ENCODE results near the gene SMARCB1. TPM values are rescaled to one million over a fixed set of nuclear protein-coding genes. Genes with fewer than 3 reads are reported as not detected.

SMARCB1 gene
- total RNA-seq, 4 donors from 2014 or later, result 28.8 to 55.6 (median 34.9) TPM

- WGBS, result 39% methylated on average over 5 of the region's 7 CpGs
- H3K36me3 ChIP-seq, result peaks cover 0 to 21% (median 2%) of the 10 kb centered on the region in 4 donors
- intact Hi-C loops (cut with DNase I), result loop anchor here (10.0 kb wide), 1 partner anchor 219 kb away; no protein-coding TSS in a partner anchor
- TF ChIP-seq, protein P1, sequence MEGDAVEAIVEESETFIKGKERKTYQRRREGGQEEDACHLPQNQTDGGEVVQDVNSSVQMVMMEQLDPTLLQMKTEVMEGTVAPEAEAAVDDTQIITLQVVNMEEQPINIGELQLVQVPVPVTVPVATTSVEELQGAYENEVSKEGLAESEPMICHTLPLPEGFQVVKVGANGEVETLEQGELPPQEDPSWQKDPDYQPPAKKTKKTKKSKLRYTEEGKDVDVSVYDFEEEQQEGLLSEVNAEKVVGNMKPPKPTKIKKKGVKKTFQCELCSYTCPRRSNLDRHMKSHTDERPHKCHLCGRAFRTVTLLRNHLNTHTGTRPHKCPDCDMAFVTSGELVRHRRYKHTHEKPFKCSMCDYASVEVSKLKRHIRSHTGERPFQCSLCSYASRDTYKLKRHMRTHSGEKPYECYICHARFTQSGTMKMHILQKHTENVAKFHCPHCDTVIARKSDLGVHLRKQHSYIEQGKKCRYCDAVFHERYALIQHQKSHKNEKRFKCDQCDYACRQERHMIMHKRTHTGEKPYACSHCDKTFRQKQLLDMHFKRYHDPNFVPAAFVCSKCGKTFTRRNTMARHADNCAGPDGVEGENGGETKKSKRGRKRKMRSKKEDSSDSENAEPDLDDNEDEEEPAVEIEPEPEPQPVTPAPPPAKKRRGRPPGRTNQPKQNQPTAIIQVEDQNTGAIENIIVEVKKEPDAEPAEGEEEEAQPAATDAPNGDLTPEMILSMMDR (IDR thresholded peaks at IDR 0.05), result no peak
- no peak for TF ChIP-seq POLR2AphosphoS5 (IDR thresholded peaks at IDR 0.05)
- no peak for TF ChIP-seq POLR2A (IDR thresholded peaks at IDR 0.05; ENCODE audit: low read depth)
- no peak for TF ChIP-seq EP300 (IDR thresholded peaks at IDR 0.05)
- peaks cover 41 to 65% (median 64%) of the 10 kb centered on the region in 4 donors for H3K4me1 ChIP-seq
- H3K27me3 ChIP-seq, result no peaks in the 10 kb centered on the region
- no peak overlapping the region for H3K27ac ChIP-seq (replicated peaks in 1 of 4)
- H3K4me3 ChIP-seq, result peak overlapping the region in 2 of 4 donors; percentile 28 to 36
- no peak for DNase-seq (ENCODE audit: extremely low spot score)
- H3K9me3 ChIP-seq, result no peaks in the 10 kb centered on the region
These were observed 22.8 kb upstream of the SMARCB1 start for GRCh38 chr22:23763954-23764353.

DNA sequence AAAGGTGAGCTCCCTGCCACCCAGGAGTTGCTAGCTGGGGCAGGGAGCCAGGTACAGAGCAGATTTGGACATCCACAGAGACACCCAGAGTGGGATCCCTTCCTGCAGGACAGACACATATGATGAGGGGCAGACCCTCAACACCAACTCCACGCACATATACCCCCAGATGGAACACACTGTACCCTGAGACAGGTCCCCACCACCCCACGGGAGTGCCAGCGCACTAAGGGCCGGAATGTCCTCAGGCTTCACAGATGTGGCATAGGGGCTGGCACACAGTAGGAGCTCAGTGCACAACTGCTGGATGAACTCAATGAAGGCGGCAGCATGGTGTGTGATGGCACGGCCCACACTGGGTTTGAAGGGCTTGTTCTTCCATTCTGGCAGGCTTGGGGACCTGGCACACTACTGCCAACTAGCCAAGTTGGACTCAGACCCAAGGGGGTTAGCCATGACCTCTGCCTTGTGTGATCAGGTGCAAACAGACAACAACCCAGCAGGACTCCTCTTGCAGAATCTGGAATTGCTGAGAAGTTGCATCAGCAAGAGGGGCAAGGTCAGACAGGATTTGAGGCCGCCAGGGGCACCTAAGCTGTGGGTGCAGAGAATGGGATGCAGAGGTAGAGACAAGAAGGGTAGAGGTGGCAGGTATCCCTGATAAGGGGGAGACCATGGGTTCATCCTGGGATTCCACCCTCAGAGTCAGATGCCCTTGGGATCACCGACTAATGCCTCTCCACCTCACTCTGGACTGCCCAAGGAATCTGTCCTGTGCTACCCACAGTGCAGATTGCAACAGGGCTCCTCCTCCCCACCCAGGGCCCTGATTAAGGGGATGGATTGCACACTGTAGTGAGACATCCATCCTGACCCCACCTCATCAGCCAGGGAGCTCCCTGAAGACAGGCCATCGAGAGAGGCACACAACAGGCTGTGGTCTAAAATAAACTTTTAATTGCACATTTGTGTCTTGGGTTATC, 21.6 kb upstream of the SMARCB1 start:
- TF ChIP-seq EP300 (IDR thresholded peaks at IDR 0.05), result no peak
- TF ChIP-seq POLR2A (IDR thresholded peaks at IDR 0.05; ENCODE audit: low read depth), result no peak
- TF ChIP-seq, protein P1 (IDR thresholded peaks at IDR 0.05), result no peak
- no peak for TF ChIP-seq POLR2AphosphoS5 (IDR thresholded peaks at IDR 0.05)
- intact Hi-C loops (cut with DNase I), result loop anchor here (5.0 to 10.0 kb wide), 2 partner anchors 82 to 220 kb away; no protein-coding TSS in a partner anchor
- 81% methylated on average over 5 of the region's 9 CpGs for WGBS
- no peak overlapping the region for H3K4me3 ChIP-seq
- H3K9me3 ChIP-seq, result no peaks in the 10 kb centered on the region
- H3K27me3 ChIP-seq, result no peaks in the 10 kb centered on the region
- DNase-seq (ENCODE audit: extremely low spot score), result no peak
- H3K36me3 ChIP-seq, result peaks cover 0 to 21% (median 2%) of the 10 kb centered on the region in 4 donors
- no peak overlapping the region for H3K27ac ChIP-seq (replicated peaks in 1 of 4)
- H3K4me1 ChIP-seq, result peaks cover 42 to 76% (median 73%) of the 10 kb centered on the region in 4 donors

DNA sequence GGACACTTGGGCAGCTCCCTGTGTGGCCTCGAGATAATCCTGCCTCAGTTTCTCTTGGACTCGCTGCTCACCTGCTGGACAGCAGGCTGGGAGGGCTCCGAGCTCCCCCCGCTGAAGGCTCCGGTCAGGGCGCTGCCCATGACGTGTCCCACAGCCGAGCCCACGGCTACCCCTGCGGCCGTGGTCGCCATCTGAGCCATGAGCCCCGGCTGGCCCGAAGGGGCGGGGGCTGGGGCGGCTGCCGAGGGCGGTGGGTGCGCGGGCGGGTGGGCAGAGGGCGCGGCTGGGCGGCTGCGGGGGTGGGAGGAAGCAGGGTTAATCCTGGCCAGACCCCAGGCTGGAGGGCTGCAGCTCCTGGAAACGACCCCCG, 19.5 kb upstream of the SMARCB1 start:
- no CpG with 5 or more reads among the region's 27 CpGs for WGBS
- Histone ChIP-seq H3K36me3 (peaks cover 0 to 21% (median 2%) of the 10 kb centered on the region in 4 donors), H3K9me3 (no peaks in the 10 kb centered on the region), H3K4me3 (peak overlapping the region; percentile 63 to 72 (median 71)), H3K27me3 (no peaks in the 10 kb centered on the region), H3K4me1 (peaks cover 51 to 97% (median 90%) of the 10 kb centered on the region in 4 donors), H3K27ac (replicated peaks in 1 of 4) (peak overlapping the region; percentile 87 to 91 (median 90))
- intact Hi-C loops (cut with DNase I), result loop anchor here (5.0 to 10.0 kb wide), 2 partner anchors 80 to 222 kb away; no protein-coding TSS in a partner anchor
- DNase-seq (ENCODE audit: extremely low spot score), result no peak
- TF ChIP-seq, protein P1 (IDR thresholded peaks at IDR 0.05), result no peak
- TF ChIP-seq EP300 (IDR thresholded peaks at IDR 0.05), result no peak
- no peak for TF ChIP-seq POLR2AphosphoS5 (IDR thresholded peaks at IDR 0.05)
- no peak for TF ChIP-seq POLR2A (IDR thresholded peaks at IDR 0.05; ENCODE audit: low read depth)

DNA sequence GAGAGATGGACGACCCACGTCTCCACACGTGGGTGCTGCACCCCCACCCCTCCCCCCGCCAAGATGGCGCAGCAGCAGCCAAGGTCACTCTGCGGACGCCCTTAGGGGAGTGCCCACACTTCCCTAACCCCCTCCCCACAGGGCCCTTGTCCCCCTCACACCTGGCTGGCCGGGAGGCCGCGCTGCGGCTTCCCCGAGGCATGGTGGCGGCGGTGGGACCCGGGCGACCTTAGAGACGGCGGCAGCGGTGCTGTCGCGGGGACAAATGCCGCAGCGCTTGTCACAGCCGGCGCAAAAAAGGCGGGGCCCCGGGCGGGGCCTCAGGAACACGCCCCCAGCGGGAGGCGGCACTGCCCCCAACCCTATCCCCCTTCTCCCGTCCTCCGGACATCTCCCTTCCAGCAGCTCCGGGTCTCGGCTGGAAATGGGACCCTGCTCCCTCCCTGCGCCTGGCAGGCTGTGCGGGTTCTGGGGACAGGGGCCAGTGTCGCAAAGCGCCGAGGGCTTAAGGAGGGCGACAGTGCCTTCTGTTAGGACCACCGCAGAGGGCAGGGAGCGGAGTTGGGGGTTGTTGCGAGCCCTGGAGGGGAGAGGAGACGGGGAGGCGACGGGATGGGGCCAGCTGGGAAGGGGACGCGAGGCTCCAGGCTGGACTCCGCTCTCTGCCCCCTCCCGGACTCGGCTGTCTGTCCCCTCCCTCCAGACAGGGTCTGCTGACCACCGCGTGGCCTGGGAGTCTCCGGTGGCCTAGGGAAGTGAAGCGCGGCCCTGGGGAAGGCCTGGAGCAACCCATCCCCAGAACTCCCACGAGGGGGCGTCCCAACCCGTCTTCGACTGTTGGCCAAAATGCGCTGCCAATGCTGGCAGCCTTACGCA, 18.9 kb upstream of the SMARCB1 start, which contains the start of gene CHCHD10:
TSS of gene CHCHD10 (minus strand) at position 300 of the 876 bp plus-strand sequence. CDS start at position 202, 98 bp downstream.
- Histone ChIP-seq H3K4me3 (peak within 1 kb of the TSS; percentile 63 to 72 (median 71)), H3K4me1 (peaks cover 52 to 96% (median 90%) of the 10 kb centered on the region in 4 donors), H3K27ac (replicated peaks in 1 of 4) (peak within 1 kb of the TSS; percentile 87 to 91 (median 90)), H3K9me3 (no peaks in the 10 kb centered on the region), H3K36me3 (peaks cover 0 to 21% (median 2%) of the 10 kb centered on the region in 4 donors), H3K27me3 (no peaks in the 10 kb centered on the region)
- TF ChIP-seq POLR2AphosphoS5 (IDR thresholded peaks at IDR 0.05) (peak; percentile 53 to 79), POLR2A (IDR thresholded peaks at IDR 0.05; ENCODE audit: low read depth) (peak; percentile 79), EP300 (IDR thresholded peaks at IDR 0.05) (no peak)
- TF ChIP-seq, protein P1 (IDR thresholded peaks at IDR 0.05), result peak; percentile 79 to 89 (median 86)
- 1% methylated on average over 18 of the region's 63 CpGs for WGBS
- intact Hi-C loops (cut with DNase I), result loop anchor here (2.0 to 10.0 kb wide), 3 partner anchors 19 to 223 kb away; partner anchors contain the start of gene SMARCB1
- DNase-seq (ENCODE audit: extremely low spot score), result peak; percentile 95
